OCI-LY1 (cell line): ENCODE results near the gene B4GALNT2.

Experiments
- H2AFZ ChIP-seq: fragments of 200-600 bp; sonication (generic), shearing (Covaris generic); 2 replicates; pipeline ENCODE4 v1.6.0; 2014; ENCODE audit warnings: antibody characterized with exemption, mild to moderate bottlenecking, low read length
- H3F3A ChIP-seq: fragments of 200-600 bp; sonication (generic), shearing (Covaris generic); 2 replicates; pipeline ENCODE4 v1.6.0; 2014; ENCODE audit warnings: mild to moderate bottlenecking, antibody characterized with exemption, low read length, moderate library complexity; ENCODE audit not compliant: insufficient read depth
- H3K27ac ChIP-seq: fragments of 200-600 bp; sonication (generic); 2 replicates; pipeline ENCODE4 v1.5.1; 2014; ENCODE audit warnings: low read length, mixed run types, mild to moderate bottlenecking, low read depth; ENCODE audit not compliant: poor library complexity, severe bottlenecking
- H3K27me3 ChIP-seq: fragments of 200-600 bp; sonication (generic); 2 replicates; pipeline ENCODE4 v1.6.0; 2014; ENCODE audit warnings: antibody characterized with exemption, mild to moderate bottlenecking, low read length, moderate library complexity; ENCODE audit not compliant: insufficient read depth
- H3K36me3 ChIP-seq: fragments of 200-600 bp; sonication (generic); 2 replicates; pipeline ENCODE4 v1.6.1; 2014; ENCODE audit warnings: mild to moderate bottlenecking, antibody characterized with exemption, low read length, moderate library complexity, mixed read lengths; ENCODE audit not compliant: insufficient read depth
- H3K4me1 ChIP-seq: fragments of 200-600 bp; sonication (generic); 2 replicates; pipeline ENCODE4 v1.5.1; 2014; ENCODE audit warnings: mild to moderate bottlenecking, low read length, moderate library complexity; ENCODE audit not compliant: insufficient read depth, severe bottlenecking
- H3K4me2 ChIP-seq: fragments of 200-600 bp; sonication (generic), shearing (Covaris generic); 2 replicates; pipeline ENCODE4 v1.6.1; 2014; ENCODE audit warnings: low read length
- H3K4me3 ChIP-seq: fragments of 200-600 bp; sonication (generic); 2 replicates; pipeline ENCODE4 v1.5.1; 2014; ENCODE audit warnings: low read length, low read depth, mild to moderate bottlenecking, mixed read lengths; ENCODE audit not compliant: poor library complexity, severe bottlenecking
- H3K79me2 ChIP-seq: fragments of 200-600 bp; shearing (Covaris generic); 2 replicates; pipeline ENCODE4 v1.6.1; 2016; ENCODE audit warnings: mixed run types, low read length, mixed read lengths; ENCODE audit not compliant: insufficient read depth
- H3K9ac ChIP-seq: fragments of 200-600 bp; sonication (generic), shearing (Covaris generic); 2 replicates; pipeline ENCODE4 v1.6.1; 2014; ENCODE audit warnings: mild to moderate bottlenecking, low read length, mixed read lengths
- H3K9me2 ChIP-seq: fragments of 200-600 bp; sonication (generic), shearing (Covaris generic); 2 replicates; pipeline ENCODE4 v1.6.1; 2014; ENCODE audit warnings: low read depth, mild to moderate bottlenecking, low read length, mixed read lengths
- H3K9me3 ChIP-seq: fragments of 200-600 bp; shearing (Covaris generic); 2 replicates; pipeline ENCODE4 v1.6.1; 2014; ENCODE audit warnings: low read length, mixed read lengths
- H4K20me1 ChIP-seq: fragments of 200-600 bp; sonication (generic), shearing (Covaris generic); 2 replicates; pipeline ENCODE4 v1.6.0; 2016; ENCODE audit warnings: mild to moderate bottlenecking, low read length; ENCODE audit not compliant: insufficient read depth
- EZH2 ChIP-seq: fragments of 200-600 bp; sonication (generic), shearing (Covaris generic); IDR thresholded peaks from 2 replicates; pipeline ENCODE4 v1.8.0; 2017; ENCODE audit warnings: borderline replicate concordance, mixed run types, mild to moderate bottlenecking, antibody characterized with exemption, low read length, moderate library complexity, mixed read lengths
- TF ChIP-seq, protein P1 (sequence below): fragments of 200-600 bp; sonication (generic), shearing (Covaris generic); IDR thresholded peaks from 2 replicates; pipeline ENCODE4 v1.5.1; 2017; ENCODE audit warnings: mild to moderate bottlenecking, antibody characterized with exemption, low read length, moderate library complexity, mixed read lengths

B4GALNT2 gene

DNA sequence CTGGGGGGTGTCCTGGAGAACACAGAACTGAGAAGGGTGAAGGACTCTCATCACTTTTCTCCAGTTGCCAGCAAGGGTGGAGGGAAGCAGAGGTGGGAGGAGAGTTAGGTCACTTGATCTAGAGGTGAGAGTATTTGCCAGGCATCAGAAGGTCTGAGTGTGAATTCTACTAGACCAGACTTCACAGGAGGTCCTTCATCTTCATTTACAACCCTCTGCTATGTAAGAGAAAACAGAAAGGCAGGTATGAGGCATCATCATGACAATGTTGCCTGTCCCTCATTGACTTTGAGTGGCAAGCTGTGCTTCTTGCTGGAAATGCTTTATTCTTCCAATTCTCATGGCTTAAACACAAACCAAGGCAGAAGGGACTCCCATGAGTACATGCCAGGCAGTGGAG lies 45.9 kb upstream of the B4GALNT2 start:
- Histone ChIP-seq H3K4me1 (no peaks in the 10 kb centered on the region), H3K79me2 (no peaks in the 10 kb centered on the region), H3K9me3 (no peaks in the 10 kb centered on the region), H3K9ac (no peak overlapping the region), H3K27ac (no peak overlapping the region), H3K27me3 (no peaks in the 10 kb centered on the region), H2AFZ (no peak overlapping the region), H4K20me1 (no peaks in the 10 kb centered on the region), H3K9me2 (no peaks in the 10 kb centered on the region), H3F3A (no peaks in the 10 kb centered on the region), H3K36me3 (no peaks in the 10 kb centered on the region), H3K4me2 (no peak overlapping the region), H3K4me3 (no peak overlapping the region)
- TF ChIP-seq, protein P1, sequence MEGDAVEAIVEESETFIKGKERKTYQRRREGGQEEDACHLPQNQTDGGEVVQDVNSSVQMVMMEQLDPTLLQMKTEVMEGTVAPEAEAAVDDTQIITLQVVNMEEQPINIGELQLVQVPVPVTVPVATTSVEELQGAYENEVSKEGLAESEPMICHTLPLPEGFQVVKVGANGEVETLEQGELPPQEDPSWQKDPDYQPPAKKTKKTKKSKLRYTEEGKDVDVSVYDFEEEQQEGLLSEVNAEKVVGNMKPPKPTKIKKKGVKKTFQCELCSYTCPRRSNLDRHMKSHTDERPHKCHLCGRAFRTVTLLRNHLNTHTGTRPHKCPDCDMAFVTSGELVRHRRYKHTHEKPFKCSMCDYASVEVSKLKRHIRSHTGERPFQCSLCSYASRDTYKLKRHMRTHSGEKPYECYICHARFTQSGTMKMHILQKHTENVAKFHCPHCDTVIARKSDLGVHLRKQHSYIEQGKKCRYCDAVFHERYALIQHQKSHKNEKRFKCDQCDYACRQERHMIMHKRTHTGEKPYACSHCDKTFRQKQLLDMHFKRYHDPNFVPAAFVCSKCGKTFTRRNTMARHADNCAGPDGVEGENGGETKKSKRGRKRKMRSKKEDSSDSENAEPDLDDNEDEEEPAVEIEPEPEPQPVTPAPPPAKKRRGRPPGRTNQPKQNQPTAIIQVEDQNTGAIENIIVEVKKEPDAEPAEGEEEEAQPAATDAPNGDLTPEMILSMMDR: no peak
- TF ChIP-seq EZH2: no peak

DNA sequence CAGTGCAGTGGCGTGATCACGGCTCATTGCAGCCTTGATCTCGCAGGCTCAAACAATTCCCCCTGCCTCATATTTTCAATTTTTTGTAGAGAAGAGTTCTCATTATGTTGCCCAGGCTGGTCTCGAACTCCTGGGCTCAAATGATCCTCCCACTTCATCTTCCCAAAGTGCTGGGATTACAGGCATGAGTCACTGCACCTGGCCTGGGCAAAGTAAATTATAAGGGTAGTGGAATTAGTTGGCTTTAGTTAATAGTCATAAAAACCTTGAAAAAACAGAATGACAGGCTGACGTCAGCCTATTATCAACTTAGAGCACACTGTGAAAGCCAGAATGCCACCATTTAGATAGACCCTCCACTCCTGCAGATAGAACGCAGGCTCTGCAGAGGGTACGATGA lies 43.5 kb upstream of the B4GALNT2 start:
- H3K9me2 ChIP-seq: no peaks in the 10 kb centered on the region
- H3K9ac ChIP-seq: no peak overlapping the region
- no peak overlapping the region for H3K27ac ChIP-seq
- no peak overlapping the region for H2AFZ ChIP-seq
- H4K20me1 ChIP-seq: no peaks in the 10 kb centered on the region
- no peaks in the 10 kb centered on the region for H3K79me2 ChIP-seq
- H3K9me3 ChIP-seq: no peaks in the 10 kb centered on the region
- TF ChIP-seq EZH2: no peak
- TF ChIP-seq, protein P1: no peak
- no peak overlapping the region for H3K4me2 ChIP-seq
- no peak overlapping the region for H3K4me3 ChIP-seq
- no peaks in the 10 kb centered on the region for H3K36me3 ChIP-seq
- H3K27me3 ChIP-seq: no peaks in the 10 kb centered on the region
- no peaks in the 10 kb centered on the region for H3F3A ChIP-seq
- H3K4me1 ChIP-seq: no peaks in the 10 kb centered on the region

DNA sequence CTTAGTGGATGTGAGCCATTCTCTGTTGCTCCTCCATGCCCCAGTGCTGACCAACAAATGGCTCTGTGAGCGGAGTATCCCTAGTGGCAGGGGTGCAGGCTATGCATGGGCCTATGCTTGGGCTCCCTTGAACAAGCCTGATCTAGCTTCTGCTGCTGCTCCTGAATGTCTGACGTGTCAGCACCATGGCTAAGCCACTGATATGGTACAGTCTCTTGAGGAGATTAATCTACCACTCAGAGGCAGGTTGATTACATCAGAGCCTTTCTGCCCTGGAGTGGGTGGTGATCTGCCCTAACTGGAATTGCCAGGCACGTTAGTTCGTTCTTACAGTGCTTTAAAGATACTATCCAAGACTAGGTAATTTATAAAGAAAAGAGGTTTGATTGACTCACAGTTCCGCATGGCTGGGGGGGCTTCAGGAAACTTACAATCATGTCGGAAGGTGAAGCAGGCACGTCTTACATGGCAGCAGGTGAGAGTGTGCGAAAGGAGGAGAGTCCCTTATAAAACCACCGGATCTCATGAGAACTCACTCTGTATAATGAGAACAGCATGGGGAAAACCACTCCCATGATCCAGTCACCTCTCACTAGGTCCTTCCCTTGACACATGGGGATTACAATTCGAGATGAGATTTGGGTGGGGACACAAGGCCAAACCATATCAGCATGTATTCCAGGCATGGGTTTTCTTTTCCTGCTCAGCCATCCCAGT lies 41.5 kb upstream of the B4GALNT2 start:
- no peaks in the 10 kb centered on the region for H3K79me2 ChIP-seq
- no peak overlapping the region for H3K9ac ChIP-seq
- TF ChIP-seq EZH2: no peak
- TF ChIP-seq, protein P1: no peak
- H2AFZ ChIP-seq: no peak overlapping the region
- H3K9me2 ChIP-seq: no peaks in the 10 kb centered on the region
- no peak overlapping the region for H3K4me2 ChIP-seq
- H3K9me3 ChIP-seq: no peaks in the 10 kb centered on the region
- H3F3A ChIP-seq: no peaks in the 10 kb centered on the region
- H3K4me1 ChIP-seq: no peaks in the 10 kb centered on the region
- H4K20me1 ChIP-seq: no peaks in the 10 kb centered on the region
- no peaks in the 10 kb centered on the region for H3K27me3 ChIP-seq
- H3K36me3 ChIP-seq: no peaks in the 10 kb centered on the region
- H3K4me3 ChIP-seq: no peak overlapping the region
- no peak overlapping the region for H3K27ac ChIP-seq
